Brain microvascular endothelial cell (primary cell): ENCODE measurements around the gene POLG.

Experiments
- DNase-seq: peaks from one replicate; pipeline ENCODE4 v3.0.0-alpha.2; 2020
- H3K27ac ChIP-seq: fragments of 250-450 bp; sonication (Bioruptor Pico); 2 replicates; pipeline ENCODE4 v1.5.1; 2020; ENCODE audit warnings: mild to moderate bottlenecking, moderate library complexity
- H3K27me3 ChIP-seq: fragments of 250-450 bp; sonication (Bioruptor Pico); replicated peaks from 2 replicates; pipeline ENCODE4 v1.5.1; 2020; ENCODE audit warnings: mild to moderate bottlenecking
- H3K36me3 ChIP-seq: fragments of 250-450 bp; sonication (Bioruptor Pico); replicated peaks from 2 replicates; pipeline ENCODE4 v1.5.1; 2020; ENCODE audit warnings: mild to moderate bottlenecking
- H3K4me3 ChIP-seq: 2 replicates; pipeline ENCODE4 v1.5.1; 2011; ENCODE audit warnings: low read depth, mild to moderate bottlenecking, control low read depth, low read length, moderate library complexity
- CTCF ChIP-seq: IDR thresholded peaks from 2 replicates; pipeline ENCODE4 v1.5.1; 2011; ENCODE audit warnings: low read depth, mild to moderate bottlenecking, moderate library complexity, low read length, control low read depth, inconsistent platforms; ENCODE audit errors: missing control alignments
- in situ Hi-C: cut with HindIII; loops from 2 replicates; pipeline ENCODE4 v1.10.0; 2017; ENCODE audit warnings: low sequenced_read_pairs, low pct_ligation_motif_present

POLG gene

GRCh38 chr15:89308236-89308635, 26.4 kb downstream of the POLG start:
- Histone ChIP-seq H3K27me3 (no peaks in the 10 kb centered on the region), H3K36me3 (no peaks in the 10 kb centered on the region), H3K4me3 (no peak overlapping the region), H3K27ac (no peak overlapping the region)
- no peak for DNase-seq
- in situ Hi-C loops = no loop called here
- TF ChIP-seq CTCF = no peak

- Histone ChIP-seq H3K36me3 (no peaks in the 10 kb centered on the region), H3K4me3 (no peak overlapping the region), H3K27ac (no peak overlapping the region), H3K27me3 (no peaks in the 10 kb centered on the region)
- peak; percentile 63 for DNase-seq
- in situ Hi-C loops = no loop called here
- no peak for TF ChIP-seq CTCF
These were observed 26.8 kb downstream of the POLG start for GRCh38 chr15:89307791-89308190.

- peak overlapping the region; percentile 44 for H3K27ac ChIP-seq
- in situ Hi-C loops = no loop called here
- H3K4me3 ChIP-seq = no peak overlapping the region
- no peaks in the 10 kb centered on the region for H3K36me3 ChIP-seq
- H3K27me3 ChIP-seq = no peaks in the 10 kb centered on the region
- DNase-seq = peak; percentile 27
- TF ChIP-seq CTCF = no peak
These were observed 27.5 kb downstream of the POLG start for GRCh38 chr15:89307046-89307587.

- in situ Hi-C loops = no loop called here
- H3K4me3 ChIP-seq = no peak overlapping the region
- H3K27me3 ChIP-seq = no peaks in the 10 kb centered on the region
- no peak for TF ChIP-seq CTCF
- H3K27ac ChIP-seq = no peak overlapping the region
- no peak for DNase-seq
- H3K36me3 ChIP-seq = no peaks in the 10 kb centered on the region
These were observed 29.2 kb downstream of the POLG start for GRCh38 chr15:89305395-89305794.

GRCh38 chr15:89303986-89304385, 30.6 kb downstream of the POLG start:
- no peak overlapping the region for H3K27ac ChIP-seq
- DNase-seq = no peak
- TF ChIP-seq CTCF = no peak
- H3K36me3 ChIP-seq = no peaks in the 10 kb centered on the region
- in situ Hi-C loops = no loop called here
- H3K27me3 ChIP-seq = no peaks in the 10 kb centered on the region
- no peak overlapping the region for H3K4me3 ChIP-seq
